HS-5 (cell line): ENCODE data around the gene WRAP53.

Source experiments
- DNase-seq: peaks from one replicate; pipeline ENCODE4 v3.0.0-alpha.2; 2012; ENCODE audit warnings: low read depth

WRAP53 gene

DNA sequence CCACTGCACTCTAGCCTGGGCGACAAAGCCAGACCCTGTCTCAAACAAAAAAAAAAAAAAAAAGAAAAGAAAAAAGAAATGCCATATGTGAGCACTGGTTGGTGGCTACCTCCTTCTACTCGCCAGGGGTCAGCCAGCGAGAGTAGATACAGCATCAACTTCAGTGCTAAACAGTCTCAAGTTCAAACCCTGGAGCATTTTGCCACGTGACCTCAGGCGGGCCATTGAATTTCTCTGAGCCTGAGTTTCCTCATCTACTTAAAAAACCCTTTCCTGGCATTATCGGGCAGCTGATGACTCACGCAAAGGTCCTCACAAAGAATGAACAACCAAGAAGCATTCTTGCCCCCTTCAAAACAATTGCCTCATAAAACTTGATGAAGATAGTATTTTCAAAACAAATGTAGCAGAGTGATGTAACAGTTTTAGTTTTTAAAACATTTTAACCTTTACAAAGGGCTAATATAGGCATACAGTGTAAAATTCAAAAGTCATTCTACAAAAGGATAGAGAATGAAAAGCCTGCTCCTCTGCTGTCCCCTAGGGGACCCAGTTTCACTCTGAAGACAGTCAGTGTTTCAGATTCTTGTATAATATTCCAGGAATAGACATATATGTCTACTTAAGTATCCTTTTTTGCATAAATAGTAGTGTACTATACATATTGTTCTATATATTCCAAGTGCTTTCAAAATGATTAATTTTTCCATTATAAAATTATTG is 57.6 kb downstream of the WRAP53 start:
- peak; percentile 89 for DNase-seq

DNA sequence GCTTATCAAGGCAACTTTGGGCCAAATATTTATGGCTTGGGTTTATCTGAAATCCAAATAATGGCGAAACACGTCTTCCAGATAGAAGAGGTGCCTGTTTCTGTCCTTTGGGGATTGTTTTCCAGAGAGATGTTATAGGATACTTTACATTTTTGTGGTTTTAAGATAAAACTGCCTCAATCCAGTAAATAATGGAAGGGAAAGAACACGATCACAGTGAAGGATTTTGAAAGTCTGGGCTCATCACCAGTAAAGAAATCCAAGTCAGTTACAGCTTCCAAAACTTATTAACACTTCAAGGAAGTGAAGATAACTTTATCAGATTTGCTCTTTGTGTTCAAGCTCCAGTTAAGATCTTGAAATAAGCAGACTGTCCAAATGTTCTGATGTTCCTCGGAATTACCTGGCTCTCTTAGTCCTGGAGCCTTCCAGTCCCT is 59.4 kb downstream of the WRAP53 start:
- peak; percentile 33 for DNase-seq

DNA sequence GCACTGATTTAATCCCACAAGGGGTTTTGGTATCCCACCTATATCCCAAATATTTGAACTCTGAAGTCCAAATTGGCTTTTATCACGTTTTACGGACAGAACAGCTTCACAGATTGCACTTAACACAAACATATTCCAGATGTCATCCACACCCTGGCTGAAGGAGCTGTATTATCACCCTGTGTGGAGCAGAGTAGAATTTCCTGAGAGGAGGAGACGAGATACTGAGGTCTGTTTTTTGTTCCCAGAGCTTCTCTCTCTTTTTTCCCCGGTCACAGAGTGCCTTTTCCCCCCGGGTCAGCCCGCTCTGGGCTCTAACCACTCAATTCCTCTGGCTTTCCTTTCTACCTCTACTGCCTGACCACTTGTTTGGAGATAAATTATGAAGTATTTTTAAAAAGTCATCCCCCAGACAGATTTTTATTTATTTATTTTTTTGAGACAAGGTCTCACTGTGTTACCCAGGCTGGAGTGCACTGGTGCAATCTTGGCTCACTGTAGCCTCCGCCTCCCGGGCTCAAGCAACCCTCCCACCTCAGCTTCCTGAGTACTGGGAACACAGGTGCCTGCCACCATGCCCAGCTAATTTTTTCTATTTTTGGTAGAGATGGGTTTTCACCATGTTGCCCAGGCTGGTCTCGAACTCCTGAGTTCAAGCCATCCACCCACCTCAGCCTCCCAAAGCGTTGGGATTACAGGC is 59.9 kb downstream of the WRAP53 start:
- no peak for DNase-seq

DNA sequence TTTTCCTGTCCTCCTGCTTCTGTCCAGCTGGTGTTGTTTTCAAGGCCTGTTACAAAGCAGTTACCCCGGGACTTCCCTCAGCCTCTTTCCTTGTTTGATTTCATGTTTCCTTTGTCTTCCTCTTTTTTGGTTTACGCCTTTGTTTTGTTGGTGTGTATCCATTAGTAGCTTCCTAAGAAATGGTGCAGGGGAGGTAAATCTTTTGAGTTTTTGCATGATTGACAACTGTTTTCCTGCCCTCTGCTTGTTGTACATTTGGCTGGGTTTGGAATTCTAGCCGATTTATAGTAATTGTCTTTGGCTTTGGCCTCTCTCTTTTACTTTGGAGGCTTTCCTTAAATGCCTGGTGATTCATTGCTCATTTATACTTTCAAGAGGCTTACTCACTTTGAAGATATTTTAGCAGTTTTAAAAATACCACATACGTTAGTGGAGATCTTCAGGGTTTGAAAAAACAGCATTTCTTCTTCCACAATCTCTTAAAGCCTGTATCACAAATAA is 62.1 kb downstream of the WRAP53 start:
- DNase-seq = peak; percentile 85
